Activated CD4-positive, alpha-beta T cell treated with anti-CD3 and anti-CD28 coated beads, Interleukin-2, amount 10 ng/mL, durations not matched to agents 24 days and 14 days (primary cell): ENCODE results near the gene C17orf114.
A peak's percentile ranks its signal among the peaks of the same experiment; 100 is the strongest.

Experiments
- DNase-seq: peaks from one replicate; pipeline ENCODE4 v3.0.0; 2022
- H3K27ac Mint-ChIP-seq: one replicate; pipeline ENCODE4 v1.8.0; 2022; ENCODE audit warnings: mild to moderate bottlenecking, mixed read lengths
- H3K27me3 Mint-ChIP-seq: one replicate; pipeline ENCODE4 v1.8.0; 2022; ENCODE audit warnings: mixed read lengths
- H3K36me3 Mint-ChIP-seq: one replicate; pipeline ENCODE4 v1.8.0; 2022; ENCODE audit warnings: low read depth, mild to moderate bottlenecking, mixed read lengths
- H3K4me1 Mint-ChIP-seq: one replicate; pipeline ENCODE4 v1.8.0; 2021; ENCODE audit warnings: mixed read lengths
- H3K4me3 Mint-ChIP-seq: one replicate; pipeline ENCODE4 v1.8.0; 2022; ENCODE audit warnings: mild to moderate bottlenecking, moderate library complexity, mixed read lengths
- H3K9me3 Mint-ChIP-seq: one replicate; pipeline ENCODE4 v1.8.0; 2021; ENCODE audit warnings: mixed read lengths
- intact Hi-C: fragments of 100-400 bp; cut with micrococcal nuclease; formaldehyde crosslinking; loops from one replicate; pipeline ENCODE4 v1.15.1; 2023

Gene C17orf114

DNA sequence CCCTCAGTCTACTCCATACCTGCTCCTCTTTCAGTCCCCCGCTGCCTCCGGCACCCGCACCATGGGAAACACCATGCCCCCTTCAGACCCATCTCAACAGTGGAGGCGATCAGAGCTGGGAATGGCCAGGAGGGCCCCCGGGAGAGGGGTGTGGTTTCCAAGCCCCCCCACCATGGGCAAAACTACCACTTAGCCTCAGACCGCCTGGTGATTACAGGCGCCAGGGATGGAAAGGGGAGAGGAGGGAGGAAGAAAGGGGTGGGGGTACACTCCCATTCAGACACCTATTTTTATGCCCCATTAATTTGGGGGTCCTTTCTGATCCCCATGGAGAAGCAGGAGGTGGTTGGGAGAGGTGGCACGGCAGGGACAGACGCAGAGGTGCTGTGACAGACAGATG, at the start of gene C17orf114:
C17orf114 (minus strand) TSS at position 101 of the 400 bp plus-strand sequence.
- intact Hi-C loops, result no loop called here
- Mint-ChIP-seq H3K4me1 (peaks cover 11% of the 10 kb centered on the region), H3K27ac (no peak within 1 kb of the TSS), H3K36me3 (peaks cover 19% of the 10 kb centered on the region), H3K4me3 (no peak within 1 kb of the TSS), H3K9me3 (no peaks in the 10 kb centered on the region), H3K27me3 (no peaks in the 10 kb centered on the region)
- no peak for DNase-seq

DNA sequence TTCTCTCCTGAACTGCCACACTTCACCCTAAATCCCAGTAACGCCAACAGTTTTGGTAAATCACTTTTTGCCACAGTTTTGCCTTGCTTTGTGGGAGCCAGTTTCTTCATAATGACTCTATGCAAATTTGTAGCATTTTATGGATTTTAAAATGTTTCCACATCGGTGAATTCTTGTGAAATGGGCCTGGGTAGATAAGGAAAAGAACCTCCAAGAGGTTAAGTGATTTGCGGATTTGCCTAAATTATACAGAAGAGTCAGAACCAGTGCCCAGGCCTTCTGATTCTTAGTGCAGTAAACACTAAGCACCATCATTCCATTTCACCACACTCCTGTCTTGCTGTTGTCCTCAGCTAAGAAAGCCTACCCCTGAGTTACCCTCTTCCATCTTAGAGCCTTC, 49.0 kb upstream of the C17orf114 start:
- DNase-seq, result no peak
- Mint-ChIP-seq H3K4me3 (no peak overlapping the region), H3K27me3 (no peaks in the 10 kb centered on the region), H3K36me3 (peaks cover 30% of the 10 kb centered on the region), H3K27ac (no peak overlapping the region), H3K4me1 (peaks cover 33% of the 10 kb centered on the region), H3K9me3 (no peaks in the 10 kb centered on the region)
- intact Hi-C loops, result no loop called here

DNA sequence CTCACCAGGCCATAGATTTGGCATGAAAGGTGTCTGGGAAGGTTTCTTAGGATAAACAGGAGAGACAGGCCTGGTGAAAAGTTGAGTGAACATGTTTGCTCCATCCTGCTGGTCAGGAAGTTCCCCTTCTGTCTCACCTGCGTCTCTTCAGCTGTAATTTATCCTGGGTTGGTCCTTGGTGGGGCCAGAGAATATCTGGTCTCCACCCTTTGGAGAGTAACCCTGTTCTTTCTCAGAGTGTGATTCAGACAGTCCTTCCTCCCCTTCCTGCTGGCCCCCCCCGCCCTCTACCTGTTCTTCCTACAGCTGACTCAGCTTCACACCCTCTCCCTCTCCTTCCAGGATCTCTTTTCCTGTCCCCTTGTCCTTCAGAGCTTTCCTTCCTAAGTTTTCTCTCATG, 48.1 kb upstream of the C17orf114 start:
- no peak for DNase-seq
- H3K27ac Mint-ChIP-seq, result peak overlapping the region; percentile 29
- H3K36me3 Mint-ChIP-seq, result peaks cover 29% of the 10 kb centered on the region
- H3K4me3 Mint-ChIP-seq, result no peak overlapping the region
- H3K9me3 Mint-ChIP-seq, result no peaks in the 10 kb centered on the region
- no peaks in the 10 kb centered on the region for H3K27me3 Mint-ChIP-seq
- peaks cover 34% of the 10 kb centered on the region for H3K4me1 Mint-ChIP-seq
- intact Hi-C loops, result no loop called here

DNA sequence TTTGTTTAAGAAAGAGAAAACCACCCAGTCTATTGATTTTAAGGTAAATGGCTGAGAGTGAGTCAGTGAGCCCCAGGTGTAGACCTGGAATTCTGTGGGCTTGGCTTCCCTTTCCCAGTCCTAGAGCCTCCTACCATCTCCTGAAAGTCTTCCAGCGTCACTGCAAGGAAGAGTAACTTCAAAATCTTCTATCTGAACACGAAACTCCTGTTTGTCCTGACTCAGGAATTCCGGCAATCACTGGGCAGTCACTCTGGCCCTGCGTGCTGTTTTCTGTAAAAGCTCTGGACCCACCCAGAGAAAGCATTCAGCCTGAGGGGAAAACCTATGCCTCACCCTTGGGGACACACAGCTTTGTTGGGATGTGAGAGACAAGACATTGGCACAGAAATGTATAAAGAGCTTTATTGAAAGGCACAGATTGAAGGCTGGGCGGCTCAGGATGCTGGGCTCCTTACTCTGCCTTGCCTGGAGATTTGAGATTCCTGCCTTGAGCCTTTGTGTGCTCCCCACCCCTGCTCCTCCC, 46.9 kb upstream of the C17orf114 start:
- Mint-ChIP-seq H3K4me3 (no peak overlapping the region), H3K4me1 (peaks cover 30% of the 10 kb centered on the region), H3K27ac (no peak overlapping the region), H3K27me3 (no peaks in the 10 kb centered on the region), H3K9me3 (no peaks in the 10 kb centered on the region), H3K36me3 (peaks cover 29% of the 10 kb centered on the region)
- DNase-seq, result no peak
- intact Hi-C loops, result no loop called here

DNA sequence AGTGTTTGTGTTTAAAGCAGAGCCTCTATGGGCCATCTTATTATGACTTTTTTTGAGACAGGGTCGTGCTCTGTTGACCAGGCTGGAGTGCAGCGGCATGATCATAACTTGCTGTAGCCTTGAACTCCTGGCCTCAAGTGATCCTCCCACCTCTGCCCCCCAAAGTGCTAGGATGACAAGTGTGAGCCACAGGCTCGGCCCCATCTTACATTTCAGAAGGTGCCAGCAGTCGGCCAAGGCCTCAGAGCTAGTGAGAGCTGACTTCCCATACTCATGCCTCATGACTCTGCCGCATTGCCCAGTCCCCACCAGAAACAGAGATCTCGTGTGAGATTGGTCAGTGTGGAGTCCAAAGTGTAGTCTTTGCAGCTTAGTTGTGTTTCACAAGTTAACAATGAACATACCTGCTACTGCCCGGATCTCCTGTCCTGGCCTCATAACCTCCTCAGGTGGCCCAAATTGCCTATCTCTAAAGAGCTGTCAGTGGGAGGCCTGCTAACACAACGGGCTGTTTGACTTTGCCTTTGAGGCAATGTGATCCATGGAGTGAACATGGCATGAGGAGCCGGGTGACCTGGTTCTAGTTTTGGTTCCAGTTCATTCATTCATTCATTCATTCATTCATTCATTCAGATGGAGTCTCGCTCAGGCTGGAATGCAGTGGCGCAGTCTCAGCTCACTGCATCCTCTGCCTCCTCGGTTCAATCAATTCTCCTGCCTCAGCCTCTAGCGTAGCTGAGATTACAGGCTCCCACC, 44.7 kb upstream of the C17orf114 start:
- no peak overlapping the region for H3K27ac Mint-ChIP-seq
- no peaks in the 10 kb centered on the region for H3K9me3 Mint-ChIP-seq
- intact Hi-C loops, result no loop called here
- no peaks in the 10 kb centered on the region for H3K27me3 Mint-ChIP-seq
- DNase-seq, result no peak
- no peak overlapping the region for H3K4me3 Mint-ChIP-seq
- peaks cover 25% of the 10 kb centered on the region for H3K4me1 Mint-ChIP-seq
- H3K36me3 Mint-ChIP-seq, result peaks cover 21% of the 10 kb centered on the region

DNA sequence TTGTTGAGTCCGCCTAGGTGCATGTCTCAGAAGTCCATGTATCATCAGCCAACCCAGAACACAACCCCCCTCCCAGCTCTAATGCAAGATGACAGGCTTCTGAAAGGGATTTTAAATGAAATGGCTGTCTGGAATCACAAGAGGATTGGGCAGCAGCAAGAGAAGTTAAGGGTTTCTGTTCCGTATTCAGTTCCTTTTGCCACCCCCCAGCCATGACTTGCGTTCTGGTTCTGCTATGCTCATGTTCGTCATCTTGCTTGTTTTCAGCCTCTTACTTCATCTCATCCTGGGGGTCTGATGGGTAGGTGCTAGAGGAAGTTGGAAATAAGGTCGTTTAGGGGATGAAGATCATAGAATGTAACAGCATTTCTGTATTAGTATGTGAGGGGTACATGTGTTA, 43.0 kb upstream of the C17orf114 start:
- intact Hi-C loops, result no loop called here
- Mint-ChIP-seq H3K9me3 (no peaks in the 10 kb centered on the region), H3K27me3 (no peaks in the 10 kb centered on the region), H3K27ac (no peak overlapping the region), H3K4me1 (peaks cover 29% of the 10 kb centered on the region), H3K36me3 (peaks cover 15% of the 10 kb centered on the region), H3K4me3 (no peak overlapping the region)
- DNase-seq, result no peak

DNA sequence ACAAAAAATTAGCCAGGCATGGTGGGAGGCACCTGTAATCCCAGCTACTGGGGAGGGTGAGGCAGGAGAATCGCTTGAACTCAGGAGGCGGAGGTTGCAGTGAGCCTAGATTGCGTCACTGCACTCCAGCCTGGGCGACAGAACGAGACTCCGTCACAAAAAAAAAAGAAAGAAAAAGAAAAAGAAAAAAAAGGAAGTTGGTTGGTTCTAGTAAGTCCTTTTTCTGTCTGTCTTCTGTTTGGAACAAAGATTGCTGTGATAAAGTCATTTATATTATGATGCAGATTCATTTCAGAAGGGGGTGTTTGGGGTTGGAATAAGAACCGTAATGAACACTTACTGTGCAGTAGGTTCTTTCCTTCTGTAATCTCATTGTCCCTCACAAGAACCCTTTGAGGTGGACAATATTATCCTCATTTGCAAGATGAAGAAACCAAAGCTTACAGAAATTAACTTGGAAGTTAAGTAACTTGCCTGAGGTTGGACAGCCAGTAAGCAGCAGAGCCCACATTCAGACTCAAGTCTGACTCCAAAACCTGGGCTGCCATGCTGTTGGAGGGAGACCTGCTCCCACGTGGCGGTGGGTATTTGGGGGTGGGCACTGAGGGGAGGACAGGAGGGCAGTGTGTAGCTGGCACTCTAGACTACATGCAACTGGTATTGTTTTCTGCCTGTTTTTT, 41.3 kb upstream of the C17orf114 start:
- intact Hi-C loops, result no loop called here
- Mint-ChIP-seq H3K4me1 (peaks cover 34% of the 10 kb centered on the region), H3K4me3 (no peak overlapping the region), H3K27ac (no peak overlapping the region), H3K36me3 (peaks cover 22% of the 10 kb centered on the region), H3K9me3 (no peaks in the 10 kb centered on the region), H3K27me3 (no peaks in the 10 kb centered on the region)
- DNase-seq, result no peak

DNA sequence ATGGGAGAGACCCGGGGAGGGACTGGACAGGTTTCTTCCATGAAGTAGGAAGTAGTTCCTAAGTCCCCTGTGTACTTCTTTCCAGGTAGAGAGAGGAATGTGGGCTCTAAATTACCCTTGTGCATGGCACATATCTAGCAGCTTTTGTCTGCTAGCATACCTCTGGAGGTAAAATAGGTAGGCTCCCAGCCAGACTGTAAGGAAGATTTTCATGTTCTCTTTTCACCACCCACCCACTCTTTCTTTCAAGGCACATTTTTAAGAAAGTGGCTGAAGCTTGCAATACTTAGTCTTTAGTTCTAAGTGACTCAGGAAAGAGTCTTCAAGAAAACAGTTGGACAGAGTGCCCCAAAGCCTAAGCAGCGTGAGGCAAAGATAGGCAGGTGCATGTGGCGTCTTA, 40.2 kb upstream of the C17orf114 start:
- Mint-ChIP-seq H3K27me3 (no peaks in the 10 kb centered on the region), H3K9me3 (no peaks in the 10 kb centered on the region), H3K4me1 (peaks cover 37% of the 10 kb centered on the region), H3K36me3 (peaks cover 27% of the 10 kb centered on the region), H3K27ac (no peak overlapping the region), H3K4me3 (no peak overlapping the region)
- no peak for DNase-seq
- intact Hi-C loops, result no loop called here

DNA sequence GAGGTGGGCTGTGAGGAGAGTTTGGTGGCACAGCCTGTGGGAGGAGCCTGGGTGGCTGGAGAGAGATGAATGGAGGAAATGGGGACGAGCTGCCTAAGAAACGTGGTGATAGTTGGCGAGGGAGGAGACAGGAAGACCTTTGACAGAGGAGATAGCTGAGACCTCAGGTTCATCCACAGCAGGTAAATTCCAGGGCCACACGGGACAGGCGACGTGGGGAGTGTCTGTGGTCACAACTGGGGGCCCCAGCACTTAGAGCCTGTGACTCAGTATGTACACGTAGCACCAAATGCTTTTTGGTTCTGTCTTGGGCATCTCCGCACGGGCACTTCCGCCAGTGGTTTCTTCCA, 38.7 kb upstream of the C17orf114 start:
- Mint-ChIP-seq H3K27ac (peak overlapping the region; percentile 56), H3K9me3 (no peaks in the 10 kb centered on the region), H3K36me3 (peaks cover 31% of the 10 kb centered on the region), H3K4me1 (peaks cover 40% of the 10 kb centered on the region), H3K27me3 (no peaks in the 10 kb centered on the region), H3K4me3 (peak overlapping the region; percentile 63)
- peak; percentile 69 for DNase-seq
- intact Hi-C loops, result no loop called here

DNA sequence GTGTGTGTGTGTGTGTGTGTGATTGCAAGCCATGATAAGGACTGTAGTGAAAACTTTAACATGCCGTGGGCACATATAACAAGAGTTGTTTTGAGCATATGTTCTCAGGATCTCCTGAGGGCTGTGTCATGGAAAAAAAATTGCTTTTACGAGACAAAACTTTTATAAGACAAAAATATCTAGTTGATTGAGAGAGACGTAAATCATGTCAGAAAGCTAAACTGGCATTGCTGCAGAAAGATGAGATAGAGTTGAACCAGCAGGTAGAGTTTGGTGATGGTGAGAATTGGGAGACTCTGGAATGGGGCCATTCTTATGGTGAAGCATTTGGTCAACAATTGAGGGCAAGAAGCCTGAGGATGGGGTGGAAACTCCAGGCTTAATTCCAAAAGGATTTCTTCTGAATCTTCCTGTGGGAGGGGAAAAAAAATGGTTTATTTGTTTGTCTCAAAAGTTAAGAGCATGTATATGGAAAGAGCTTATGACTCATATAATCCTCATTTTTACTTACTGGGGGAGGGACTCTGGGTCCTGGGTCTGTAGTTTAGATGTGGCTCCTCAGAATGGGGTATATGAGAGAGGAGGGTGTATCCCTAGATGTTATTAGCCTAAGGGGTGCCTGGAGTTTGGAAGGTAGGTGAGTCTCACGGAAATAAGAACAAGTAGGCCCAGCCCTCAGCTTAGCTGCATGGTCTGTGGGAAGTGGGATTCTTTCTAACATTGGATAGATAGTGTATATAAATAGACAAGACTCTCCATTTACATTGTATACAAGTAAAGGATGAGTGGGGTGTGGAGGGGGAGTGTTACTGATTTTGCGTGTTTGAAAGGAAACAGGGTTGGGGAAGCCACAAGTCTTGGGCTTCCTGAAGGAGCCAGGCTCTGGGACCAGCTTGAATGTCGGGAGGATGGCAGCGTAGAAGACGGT, 38.1 kb upstream of the C17orf114 start:
- peaks cover 45% of the 10 kb centered on the region for H3K4me1 Mint-ChIP-seq
- peaks cover 32% of the 10 kb centered on the region for H3K36me3 Mint-ChIP-seq
- H3K27ac Mint-ChIP-seq, result peak overlapping the region; percentile 56
- H3K9me3 Mint-ChIP-seq, result no peaks in the 10 kb centered on the region
- H3K27me3 Mint-ChIP-seq, result no peaks in the 10 kb centered on the region
- no peak for DNase-seq
- intact Hi-C loops, result loop anchor here (10.0 kb wide), 1 partner anchor 45 kb away; no protein-coding TSS in a partner anchor
- H3K4me3 Mint-ChIP-seq, result peak overlapping the region; percentile 63

DNA sequence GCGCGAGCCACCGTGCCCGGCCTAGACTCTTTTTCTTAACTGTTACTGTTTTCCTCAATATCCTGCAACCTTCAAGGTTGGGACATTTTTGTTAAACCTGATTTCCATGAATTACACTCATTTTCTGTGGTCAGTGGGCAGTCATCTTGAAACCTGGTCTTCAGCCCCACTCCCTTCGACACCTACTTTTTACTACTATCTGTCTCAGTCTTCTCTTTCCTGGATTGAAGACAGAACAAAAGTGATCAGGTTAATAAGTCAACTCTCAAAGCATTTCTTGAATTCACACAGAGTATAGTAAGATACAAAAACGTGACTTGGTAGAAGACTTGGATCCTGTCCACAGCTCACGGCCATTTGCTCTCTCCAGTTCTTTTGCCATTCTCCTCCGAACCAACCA, 37.1 kb upstream of the C17orf114 start:
- Mint-ChIP-seq H3K4me1 (peaks cover 54% of the 10 kb centered on the region), H3K4me3 (no peak overlapping the region), H3K36me3 (peaks cover 27% of the 10 kb centered on the region), H3K27ac (no peak overlapping the region), H3K27me3 (no peaks in the 10 kb centered on the region), H3K9me3 (no peaks in the 10 kb centered on the region)
- no peak for DNase-seq
- intact Hi-C loops, result loop anchor here (10.0 kb wide), 1 partner anchor 46 kb away; no protein-coding TSS in a partner anchor

DNA sequence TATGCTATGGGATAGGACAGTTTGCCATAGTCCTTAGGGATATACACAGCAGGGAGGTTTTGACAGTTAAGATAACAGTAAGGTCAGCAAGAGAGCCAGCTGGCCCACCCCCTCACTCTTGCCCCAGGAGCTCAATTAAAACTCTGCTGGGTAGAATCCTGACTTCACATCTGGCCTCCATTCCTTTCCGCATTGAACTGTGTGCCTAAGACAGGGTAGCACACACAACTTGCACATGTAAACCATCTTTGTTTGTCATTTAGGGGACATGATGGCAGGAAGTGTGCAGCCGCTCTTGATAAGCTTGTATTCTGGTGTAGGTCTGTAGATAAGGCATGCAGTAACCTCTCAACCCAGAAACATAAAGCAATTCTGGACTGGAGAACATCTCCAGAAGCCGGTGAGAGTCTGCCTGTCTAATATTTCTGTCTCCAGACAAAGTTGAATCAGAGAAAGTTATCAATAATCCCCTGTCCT, 36.2 kb upstream of the C17orf114 start:
- Mint-ChIP-seq H3K4me3 (no peak overlapping the region), H3K27me3 (no peaks in the 10 kb centered on the region), H3K36me3 (peaks cover 28% of the 10 kb centered on the region), H3K4me1 (peaks cover 60% of the 10 kb centered on the region), H3K9me3 (no peaks in the 10 kb centered on the region), H3K27ac (no peak overlapping the region)
- DNase-seq, result no peak
- intact Hi-C loops, result loop anchor here (10.0 kb wide), 1 partner anchor 46 kb away; no protein-coding TSS in a partner anchor

DNA sequence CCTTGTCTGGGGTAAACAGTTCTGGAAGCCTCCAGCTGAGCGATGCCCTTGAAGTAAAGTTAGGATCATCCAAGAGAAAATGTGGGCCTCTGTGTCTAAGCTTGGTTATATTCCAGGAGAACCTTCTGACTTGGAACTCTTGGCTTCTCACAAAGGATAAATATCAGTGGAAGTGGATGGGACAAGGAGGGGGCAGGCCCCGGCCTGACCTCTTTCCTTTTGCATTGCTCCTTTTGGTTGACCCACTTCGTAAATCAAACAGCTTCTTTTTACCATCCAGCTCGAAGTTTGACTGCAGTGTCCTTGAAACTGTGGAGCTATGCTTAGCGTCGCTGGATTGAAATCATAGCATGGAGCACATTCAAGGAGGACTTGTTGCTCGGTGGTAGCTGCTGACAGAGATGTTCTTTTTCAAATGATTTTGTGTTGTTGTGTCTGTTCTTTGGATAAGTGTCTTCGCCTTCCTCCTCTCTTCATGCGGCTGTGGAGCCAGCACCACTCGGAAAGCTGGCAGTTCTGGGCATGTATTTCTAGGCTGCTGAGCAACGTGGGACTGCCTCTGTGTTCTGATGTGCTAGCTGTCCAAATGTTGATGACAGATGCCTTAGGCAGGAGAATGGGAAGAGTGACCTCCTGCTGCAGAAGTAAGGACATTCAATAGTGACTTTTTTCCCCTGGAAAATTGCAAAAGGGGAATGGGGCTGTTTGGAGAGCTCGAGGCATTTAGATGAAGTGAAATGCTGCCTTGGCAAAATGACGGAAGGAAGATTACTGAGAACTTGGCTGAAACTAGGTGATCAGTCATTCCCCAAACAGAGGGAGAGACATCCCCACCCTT, 35.6 kb upstream of the C17orf114 start:
- peaks cover 59% of the 10 kb centered on the region for H3K4me1 Mint-ChIP-seq

More for the DNA sequence above, 35.6 kb upstream of the C17orf114 start:
- Mint-ChIP-seq H3K27ac (peak overlapping the region; percentile 13), H3K27me3 (peaks cover 2% of the 10 kb centered on the region), H3K9me3 (no peaks in the 10 kb centered on the region), H3K36me3 (peaks cover 28% of the 10 kb centered on the region), H3K4me3 (no peak overlapping the region)
- no peak for DNase-seq
- intact Hi-C loops, result loop anchor here (10.0 kb wide), 1 partner anchor 47 kb away; no protein-coding TSS in a partner anchor
